PC-3 (cell line): ENCODE measurements around the gene RAI1. TPM values are rescaled to one million over a fixed set of nuclear protein-coding genes. Genes with fewer than 3 reads are reported as not detected.
"Not testable (repeated sequence)": the region's sequence is repeated elsewhere in the genome, so short reads cannot be mapped to it uniquely, and the experiment has no call there.

ENCODE experiments used
- ATAC-seq: fragments of 200-7000 bp; cut with Tn5 transposase; 2 replicates; pipeline ENCODE4 v1.9.1; 2020; ENCODE audit warnings: mild to moderate bottlenecking, moderate library complexity
- BruUV-seq: library from RNA; stranded (reverse); fragments of 400-500 nt; replicated peaks from 2 replicates; lab custom pipeline; 2021; lab: Mats Ljungman, UMichigan
- CTCF ChIA-PET: fragments of 300-600 bp; sonication (Branson Sonifier 250); formaldehyde crosslinking; loops from one replicate; lab custom pipeline; 2022; ENCODE audit warnings: antibody characterized with exemption; lab: Charles Lee
- POLR2A ChIA-PET: fragments of 300-600 bp; sonication (Branson Sonifier 250); formaldehyde crosslinking; loops from one replicate; lab custom pipeline; 2022; ENCODE audit warnings: antibody characterized with exemption; ENCODE audit not compliant: unreplicated experiment; lab: Charles Lee
- DNase-seq: peaks from one replicate; pipeline ENCODE4 v3.0.0-alpha.2; 2015
- H2AFZ ChIP-seq: fragments of 300-600 bp; sonication (generic); 2 replicates; pipeline ENCODE4 v1.6.0; 2016; ENCODE audit warnings: antibody characterized with exemption, low read length
- H3F3A ChIP-seq: fragments of 300-600 bp; sonication (generic); one replicate; pipeline ENCODE4 v1.6.0; 2017; ENCODE audit warnings: antibody characterized with exemption, low read length, control low read depth, mild to moderate bottlenecking; ENCODE audit not compliant: unreplicated experiment
- H3K27ac ChIP-seq: fragments of 300-600 bp; sonication (generic); 2 replicates; pipeline ENCODE4 v1.5.1; 2016; ENCODE audit warnings: mild to moderate bottlenecking, low read length
- H3K27me3 ChIP-seq: fragments of 300-600 bp; sonication (generic); 2 replicates; pipeline ENCODE4 v1.6.1; 2016; ENCODE audit warnings: low read length, mixed read lengths
- H3K36me3 ChIP-seq: fragments of 300-600 bp; sonication (generic); 2 replicates; pipeline ENCODE4 v1.6.1; 2016; ENCODE audit warnings: low read depth, mixed run types, low read length, mixed read lengths
- H3K4me1 ChIP-seq: fragments of 300-600 bp; sonication (generic); 2 replicates; pipeline ENCODE4 v1.5.1; 2016; ENCODE audit warnings: low read length; ENCODE audit not compliant: insufficient read depth
- H3K4me2 ChIP-seq: fragments of 300-600 bp; sonication (generic); 2 replicates; pipeline ENCODE4 v1.6.0; 2016; ENCODE audit warnings: low read length
- H3K4me3 ChIP-seq: fragments of 300-600 bp; sonication (generic); 2 replicates; pipeline ENCODE4 v1.5.1; 2016; ENCODE audit warnings: mild to moderate bottlenecking, low read length, mixed read lengths
- H3K79me2 ChIP-seq: fragments of 300-600 bp; sonication (generic); 2 replicates; pipeline ENCODE4 v1.6.1; 2017; ENCODE audit warnings: low read length, mixed read lengths
- H3K9ac ChIP-seq: fragments of 300-600 bp; sonication (generic); 2 replicates; pipeline ENCODE4 v1.6.0; 2016; ENCODE audit warnings: mild to moderate bottlenecking, low read length
- H3K9me2 ChIP-seq: fragments of 300-600 bp; sonication (generic); replicated peaks from 2 replicates; pipeline ENCODE4 v1.6.1; 2016; ENCODE audit warnings: mixed run types, low read length, mixed read lengths
- H3K9me3 ChIP-seq: fragments of 300-600 bp; sonication (generic); 2 replicates; pipeline ENCODE4 v1.6.1; 2016; ENCODE audit warnings: low read length, mixed read lengths
- H4K20me1 ChIP-seq: fragments of 300-600 bp; sonication (generic); 2 replicates; pipeline ENCODE4 v1.6.1; 2016; ENCODE audit warnings: low read length, mixed read lengths
- EZH2 ChIP-seq: fragments of 300-600 bp; sonication (generic); IDR thresholded peaks from one replicate; pipeline ENCODE4 v1.6.1; 2017; ENCODE audit warnings: antibody characterized with exemption, mild to moderate bottlenecking, low read length; ENCODE audit not compliant: unreplicated experiment
- EZH2phosphoT487 ChIP-seq: fragments of 300-600 bp; sonication (generic); IDR thresholded peaks from 2 replicates; pipeline ENCODE4 v1.6.1; 2018; ENCODE audit warnings: mild to moderate bottlenecking, antibody characterized with exemption, low read length, borderline replicate concordance
- intact Hi-C: fragments of 100-400 bp; cut with micrococcal nuclease; formaldehyde crosslinking; loops from 2 replicates; pipeline ENCODE4 v1.9.0; 2023
- total RNA-seq: library from RNA; depleted of rRNA; stranded (reverse); fragments of >200 nt; gene quantifications from 2 replicates; pipeline ENCODE4 v1.2.3, GENCODE V29; 2014
- TF ChIP-seq, protein P1 (sequence below): fragments of 300-600 bp; sonication (generic); conservative IDR thresholded peaks from 2 replicates; pipeline ENCODE4 v1.5.1; 2017; ENCODE audit warnings: antibody characterized with exemption, low read depth, mild to moderate bottlenecking, low read length

The RAI1 gene
- total RNA-seq, 1 experiment from 2014 or later, result 33.0 TPM

DNA sequence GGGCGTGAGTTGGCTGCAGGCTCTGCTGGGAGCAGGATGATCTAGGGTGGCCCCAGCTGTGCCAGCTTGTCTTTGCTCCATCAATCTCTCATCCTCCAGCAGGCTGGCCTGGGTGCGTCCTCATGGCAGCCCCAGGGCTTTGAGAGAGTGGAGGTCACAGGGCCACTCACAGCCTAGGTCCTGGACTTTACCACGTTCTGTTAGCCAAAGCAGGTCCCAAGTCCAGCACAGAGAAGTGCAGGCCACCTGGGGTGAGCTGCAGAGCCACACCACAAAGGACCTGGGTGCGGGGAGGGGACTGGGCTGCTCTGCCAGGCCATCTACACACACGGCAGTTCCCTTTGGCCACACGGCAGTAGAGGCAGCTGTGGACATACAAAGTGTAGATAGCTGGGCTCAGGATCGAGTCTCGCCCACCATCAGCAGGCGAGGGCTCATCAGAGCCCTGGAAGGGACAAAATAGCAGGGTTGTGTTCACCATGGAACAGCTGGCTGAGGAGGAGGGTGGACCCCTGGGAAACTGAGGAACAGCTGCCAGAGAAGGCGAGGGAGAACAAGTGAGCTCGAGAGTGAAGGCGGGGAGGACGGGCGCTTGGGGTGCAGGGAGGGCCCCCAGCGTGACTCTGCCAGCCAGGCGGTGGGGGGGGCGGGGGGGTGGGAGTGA lies 125.5 kb downstream of the RAI1 start:
- Histone ChIP-seq H3K36me3 (peaks cover 17% of the 10 kb centered on the region), H3K9me3 (no peaks in the 10 kb centered on the region), H3K4me2 (no peak overlapping the region), H3K27me3 (no peaks in the 10 kb centered on the region), H3K9ac (no peak overlapping the region), H2AFZ (no peak overlapping the region), H3K4me1 (peaks cover 4% of the 10 kb centered on the region), H3F3A (peaks cover 3% of the 10 kb centered on the region), H3K4me3 (no peak overlapping the region), H3K9me2 (no peaks in the 10 kb centered on the region), H4K20me1 (no peaks in the 10 kb centered on the region), H3K79me2 (no peaks in the 10 kb centered on the region), H3K27ac (no peak overlapping the region)
- ChIA-PET POLR2A (no interaction called here), CTCF (no interaction called here)
- intact Hi-C loops, result no loop called here
- DNase-seq, result no peak
- ATAC-seq, result no peak
- BruUV-seq, result no TSS peak
- TF ChIP-seq, protein P1, sequence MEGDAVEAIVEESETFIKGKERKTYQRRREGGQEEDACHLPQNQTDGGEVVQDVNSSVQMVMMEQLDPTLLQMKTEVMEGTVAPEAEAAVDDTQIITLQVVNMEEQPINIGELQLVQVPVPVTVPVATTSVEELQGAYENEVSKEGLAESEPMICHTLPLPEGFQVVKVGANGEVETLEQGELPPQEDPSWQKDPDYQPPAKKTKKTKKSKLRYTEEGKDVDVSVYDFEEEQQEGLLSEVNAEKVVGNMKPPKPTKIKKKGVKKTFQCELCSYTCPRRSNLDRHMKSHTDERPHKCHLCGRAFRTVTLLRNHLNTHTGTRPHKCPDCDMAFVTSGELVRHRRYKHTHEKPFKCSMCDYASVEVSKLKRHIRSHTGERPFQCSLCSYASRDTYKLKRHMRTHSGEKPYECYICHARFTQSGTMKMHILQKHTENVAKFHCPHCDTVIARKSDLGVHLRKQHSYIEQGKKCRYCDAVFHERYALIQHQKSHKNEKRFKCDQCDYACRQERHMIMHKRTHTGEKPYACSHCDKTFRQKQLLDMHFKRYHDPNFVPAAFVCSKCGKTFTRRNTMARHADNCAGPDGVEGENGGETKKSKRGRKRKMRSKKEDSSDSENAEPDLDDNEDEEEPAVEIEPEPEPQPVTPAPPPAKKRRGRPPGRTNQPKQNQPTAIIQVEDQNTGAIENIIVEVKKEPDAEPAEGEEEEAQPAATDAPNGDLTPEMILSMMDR, result no peak
- TF ChIP-seq EZH2phosphoT487, result no peak
- TF ChIP-seq EZH2, result no peak

DNA sequence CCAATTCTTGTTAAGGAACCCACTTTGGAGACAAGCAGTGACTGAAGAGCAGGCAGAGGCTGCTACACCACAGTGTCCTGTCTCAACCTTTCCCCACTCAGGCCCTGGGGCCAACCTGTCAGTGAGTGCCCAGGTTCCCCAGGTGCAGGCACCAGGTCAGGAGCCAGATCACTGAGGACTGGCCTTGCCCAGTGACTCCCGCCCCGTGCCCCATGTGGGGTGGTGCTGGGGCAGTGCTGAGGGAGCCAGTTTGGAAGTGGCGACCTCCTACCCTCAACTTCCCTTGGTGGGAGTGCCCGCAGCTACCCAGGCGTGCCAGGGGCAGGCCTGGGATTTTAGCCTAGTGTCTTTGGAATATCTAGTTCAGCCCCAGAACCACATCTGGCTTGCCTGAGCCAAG lies 126.2 kb downstream of the RAI1 start:
- CTCF ChIA-PET, result no interaction called here
- intact Hi-C loops, result no loop called here

DNA sequence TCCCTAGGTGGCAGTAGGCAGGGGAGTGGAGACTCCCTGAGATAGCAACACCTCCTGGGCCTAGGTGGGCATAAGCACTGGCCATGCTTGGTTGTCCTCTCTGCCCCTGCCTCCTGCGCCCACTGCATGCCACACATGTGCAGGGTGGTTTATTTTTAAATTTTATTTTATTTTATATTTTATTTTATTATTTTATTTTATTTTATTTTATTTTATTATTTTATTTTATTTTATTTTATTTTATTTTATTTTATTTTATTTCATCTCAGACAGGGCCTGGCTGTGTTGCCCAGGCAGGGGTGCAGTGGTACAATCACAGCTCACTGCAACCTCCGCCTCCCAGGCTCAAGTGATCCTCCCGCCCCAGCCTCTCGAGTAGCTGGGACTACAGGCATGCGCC lies 126.9 kb downstream of the RAI1 start:
- CTCF ChIA-PET, result not testable (repeated sequence)

More for the DNA sequence above, 126.2 kb downstream of the RAI1 start:
- no peak for TF ChIP-seq EZH2
- no peak for TF ChIP-seq EZH2phosphoT487
- TF ChIP-seq, protein P1, result no peak
- Histone ChIP-seq H3K9ac (no peak overlapping the region), H3K4me1 (peaks cover 9% of the 10 kb centered on the region), H3K36me3 (peaks cover 22% of the 10 kb centered on the region), H2AFZ (no peak overlapping the region), H3K9me2 (no peaks in the 10 kb centered on the region), H3K4me2 (no peak overlapping the region), H3K9me3 (no peaks in the 10 kb centered on the region), H3F3A (peaks cover 7% of the 10 kb centered on the region), H4K20me1 (0 out of 2 replicates have a peak, but pooled peaks cover 4% of the 10 kb centered on the region), H3K27me3 (no peaks in the 10 kb centered on the region), H3K27ac (no peak overlapping the region), H3K4me3 (no peak overlapping the region), H3K79me2 (no peaks in the 10 kb centered on the region)
- ATAC-seq (no peak), DNase-seq (no peak)
- no TSS peak for BruUV-seq
- POLR2A ChIA-PET, result interaction anchor here (0.5 kb wide), 1 partner anchor 273 kb away, joined by 6 read pairs; no protein-coding TSS in a partner anchor

More for the DNA sequence above, 126.9 kb downstream of the RAI1 start:
- POLR2A ChIA-PET, H3K9me2 ChIP-seq, H3F3A ChIP-seq, H3K4me3 ChIP-seq, H3K4me1 ChIP-seq, H3K9me3 ChIP-seq, ATAC-seq, H3K9ac ChIP-seq, H3K27ac ChIP-seq, DNase-seq, H3K79me2 ChIP-seq, H4K20me1 ChIP-seq, H3K27me3 ChIP-seq, H3K4me2 ChIP-seq, intact Hi-C loops, BruUV-seq, H2AFZ ChIP-seq: not testable (repeated sequence)
- H3K36me3 ChIP-seq, result peaks cover 27% of the 10 kb centered on the region
